Heart left ventricle (tissue), 16 donors: ENCODE results near the gene BMP2. TPM values are rescaled to one million over a fixed set of nuclear protein-coding genes. Genes with fewer than 3 reads are reported as not detected.

Experiments
- ATAC-seq, 4 donors: fragments of 200-7000 bp; cut with Tn5 transposase; one replicate each; pipeline ENCODE4 v1.9.1; 2020 to 2022; ENCODE audit warnings: moderate library complexity in 4 of 4, mild to moderate bottlenecking in 3 of 4, moderate number of reproducible peaks in 1 of 4
- DNase-seq, 5 donors: peaks; one replicate each; pipeline ENCODE4 v3.0.0-alpha.2; 2020
- H3K27ac ChIP-seq, 12 donors: fragments of 200-600 bp; sonication (generic) in 4 of 12; one replicate each; pipeline versions ENCODE4 v1.5.0 to v1.8.0; 2016 to 2022; ENCODE audit warnings: mild to moderate bottlenecking in 2 of 12
- H3K27me3 ChIP-seq, 9 donors: fragments of 200-600 bp; sonication (generic) in 2 of 9; one replicate each; pipeline versions ENCODE4 v1.5.1 to v1.8.0; 2016 to 2022; ENCODE audit warnings: mild to moderate bottlenecking in 3 of 9
- H3K36me3 ChIP-seq, 9 donors: fragments of 200-600 bp; sonication (generic) in 2 of 9; one replicate each; pipeline versions ENCODE4 v1.5.0 to v1.8.0; 2018 to 2022; ENCODE audit warnings: mild to moderate bottlenecking in 2 of 9
- H3K4me1 ChIP-seq, 12 donors: fragments of 200-600 bp; sonication (generic) in 4 of 12; one replicate each; pipeline versions ENCODE4 v1.5.0 to v1.8.0; 2016 to 2022; ENCODE audit warnings: mild to moderate bottlenecking in 3 of 12
- H3K4me3 ChIP-seq, 12 donors: fragments of 200-600 bp; sonication (generic) in 4 of 12; one replicate each; pipeline versions ENCODE4 v1.5.0 to v1.8.0; 2017 to 2022; ENCODE audit warnings: mild to moderate bottlenecking in 9 of 12, moderate library complexity in 4 of 12
- H3K9me3 ChIP-seq, 12 donors: fragments of 200-600 bp; sonication (generic) in 4 of 12; one replicate each; pipeline versions ENCODE4 v1.5.0 to v1.8.0; 2016 to 2022; ENCODE audit warnings: mild to moderate bottlenecking in 1 of 12
- POLR2A ChIP-seq, 2 donors: fragments of 450-650 bp; IDR thresholded peaks; one replicate each; pipeline ENCODE4 v1.6.1; 2017; ENCODE audit warnings: antibody characterized with exemption in 2 of 2, mild to moderate bottlenecking in 2 of 2, moderate library complexity in 2 of 2
- WGBS, 4 donors: extraction: QIAGEN DNeasy Blood & Tissue Kit in 2 of 4; methylation state at CpG; one replicate each; pipeline versions ENCODE4 v1.1.5 to v1.1.7; 2013 to 2018; 5-methylcytosine and 5-hydroxymethylcytosine counted together
- intact Hi-C, 10 donors: fragments of 100-400 bp; cut with DNase I; formaldehyde crosslinking; loops; one replicate each; pipeline versions ENCODE4 v1.11.1 to v1.14.2; 2022
- polyA plus RNA-seq, 2 donors: library from polyadenylated mRNA; stranded (reverse); fragments of 200-250 nt; gene quantifications; one replicate each; pipeline ENCODE4 v1.2.3, GENCODE V29; 2013
- total RNA-seq, 9 donors: library from RNA; depleted of rRNA in 2 of 9; stranded (reverse); fragments of >200 nt in 2 of 9; fragmentation: NEBNext Ultra II Directional in 3 of 9; extraction: Animal tissue kit (Norgen Biotek cat#: 25700) in 3 of 9; gene quantifications; one replicate each; pipeline versions ENCODE4 v1.1.0 to v1.2.4, GENCODE V29; 2016 to 2023
- TF ChIP-seq, protein P1 (sequence below), 12 donors: fragments of 200-600 bp; sonication (generic) in 4 of 12; IDR thresholded peaks; one replicate each; pipeline versions ENCODE4 v1.5.0 to v1.8.0; 2018 to 2022; ENCODE audit warnings: antibody characterized with exemption in 12 of 12, mild to moderate bottlenecking in 5 of 12
- donor health status: ischemic (EF 13 %, LVEDD 7.1; RV severe dilation, severe dysfunction).
- donor health status: healthy with polysubstance abuse.
- donor health status: DM: no; HTN: yes; CAD: no.
- donor health status: DM: no; HTN: no; CAD: no.
- donor health status: ischemic (EF 25% LVEDD 6.9; RV normal size, moderate dysfunction).
- donor health status: ischemic (EF 25% LVEDD 5.7; RV mildly dilated, moderate dysfunction).
- donor health status: healthy.
- donor health status: DM: yes; HTN: yes; CAD: no.
- donor health status: ischemic (EF 35%, LVEDD 5.7; RV mildly dilated, moderate dysfunction).
- donor health status: nonischemic (EF 11% LVEDD 7.7; RV severe dilation, severe dysfunction).
- donor health status: DM: yes; HTN: yes; CAD: no.
- donor health status: PGD.
- donor health status: ischemic (EF 29% LVEDD 5.4; RV normal size, mild dysfunction).
- donor health status: nonischemic (EF 23%, LVEDD 6.1; RV moderate dilation, normal function).

BMP2 gene
- total and polyA plus RNA-seq, 11 donors, result 0.72 to 6.2 (median 2.2) TPM

- Histone ChIP-seq H3K9me3 (no peaks in the 10 kb centered on the region), H3K36me3 (no peaks in the 10 kb centered on the region), H3K27ac (no peak overlapping the region), H3K4me3 (no peak overlapping the region), H3K4me1 (no peaks in the 10 kb centered on the region), H3K27me3 (no peaks in the 10 kb centered on the region)
- WGBS, 4 donors, result 69 to 92% (median 76%) methylated on average over 1 of the region's 1 CpG
- DNase-seq (no peak), ATAC-seq (no peak)
- intact Hi-C loops, result loop anchor here (2.0 to 10.0 kb wide), 9 partner anchors 455 to 1098 kb away; no protein-coding TSS in a partner anchor
- TF ChIP-seq POLR2A (IDR thresholded peaks at IDR 0.05), result no peak
- TF ChIP-seq, protein P1, sequence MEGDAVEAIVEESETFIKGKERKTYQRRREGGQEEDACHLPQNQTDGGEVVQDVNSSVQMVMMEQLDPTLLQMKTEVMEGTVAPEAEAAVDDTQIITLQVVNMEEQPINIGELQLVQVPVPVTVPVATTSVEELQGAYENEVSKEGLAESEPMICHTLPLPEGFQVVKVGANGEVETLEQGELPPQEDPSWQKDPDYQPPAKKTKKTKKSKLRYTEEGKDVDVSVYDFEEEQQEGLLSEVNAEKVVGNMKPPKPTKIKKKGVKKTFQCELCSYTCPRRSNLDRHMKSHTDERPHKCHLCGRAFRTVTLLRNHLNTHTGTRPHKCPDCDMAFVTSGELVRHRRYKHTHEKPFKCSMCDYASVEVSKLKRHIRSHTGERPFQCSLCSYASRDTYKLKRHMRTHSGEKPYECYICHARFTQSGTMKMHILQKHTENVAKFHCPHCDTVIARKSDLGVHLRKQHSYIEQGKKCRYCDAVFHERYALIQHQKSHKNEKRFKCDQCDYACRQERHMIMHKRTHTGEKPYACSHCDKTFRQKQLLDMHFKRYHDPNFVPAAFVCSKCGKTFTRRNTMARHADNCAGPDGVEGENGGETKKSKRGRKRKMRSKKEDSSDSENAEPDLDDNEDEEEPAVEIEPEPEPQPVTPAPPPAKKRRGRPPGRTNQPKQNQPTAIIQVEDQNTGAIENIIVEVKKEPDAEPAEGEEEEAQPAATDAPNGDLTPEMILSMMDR (IDR thresholded peaks at IDR 0.05), result peak in 2 of 12 donors; percentile 7 to 17
These were observed 62.1 kb downstream of the BMP2 start for GRCh38 chr20:6829510-6830116.
